ENCODE measurements around the gene MFNG.

DNA sequence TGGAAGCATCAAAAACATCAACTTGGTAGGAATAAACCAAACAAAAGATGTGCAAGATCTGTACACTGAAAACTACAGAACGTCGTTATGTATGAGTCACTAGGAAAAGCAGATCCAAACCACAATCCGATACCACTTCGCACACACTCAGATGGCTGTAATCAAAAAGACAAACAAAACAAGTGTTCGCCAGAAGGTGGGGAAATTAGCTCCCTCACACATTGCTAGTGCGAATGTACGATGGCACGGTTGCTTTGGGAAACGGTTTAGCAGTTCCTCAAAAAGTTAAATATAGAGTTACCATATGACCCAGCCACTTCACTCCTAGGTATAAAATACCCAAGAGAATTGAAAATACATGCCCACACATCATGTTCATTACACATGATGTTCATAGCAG is 47.8 kb upstream of the MFNG start:
- no peak for TF ChIP-seq POLR2A (IDR thresholded peaks at IDR 0.05)
- TF ChIP-seq, protein P1, sequence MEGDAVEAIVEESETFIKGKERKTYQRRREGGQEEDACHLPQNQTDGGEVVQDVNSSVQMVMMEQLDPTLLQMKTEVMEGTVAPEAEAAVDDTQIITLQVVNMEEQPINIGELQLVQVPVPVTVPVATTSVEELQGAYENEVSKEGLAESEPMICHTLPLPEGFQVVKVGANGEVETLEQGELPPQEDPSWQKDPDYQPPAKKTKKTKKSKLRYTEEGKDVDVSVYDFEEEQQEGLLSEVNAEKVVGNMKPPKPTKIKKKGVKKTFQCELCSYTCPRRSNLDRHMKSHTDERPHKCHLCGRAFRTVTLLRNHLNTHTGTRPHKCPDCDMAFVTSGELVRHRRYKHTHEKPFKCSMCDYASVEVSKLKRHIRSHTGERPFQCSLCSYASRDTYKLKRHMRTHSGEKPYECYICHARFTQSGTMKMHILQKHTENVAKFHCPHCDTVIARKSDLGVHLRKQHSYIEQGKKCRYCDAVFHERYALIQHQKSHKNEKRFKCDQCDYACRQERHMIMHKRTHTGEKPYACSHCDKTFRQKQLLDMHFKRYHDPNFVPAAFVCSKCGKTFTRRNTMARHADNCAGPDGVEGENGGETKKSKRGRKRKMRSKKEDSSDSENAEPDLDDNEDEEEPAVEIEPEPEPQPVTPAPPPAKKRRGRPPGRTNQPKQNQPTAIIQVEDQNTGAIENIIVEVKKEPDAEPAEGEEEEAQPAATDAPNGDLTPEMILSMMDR (IDR thresholded peaks at IDR 0.05) = no peak
